MM.1S (cell line): ENCODE measurements around the gene BST1.
A peak's percentile ranks its signal among the peaks of the same experiment; 100 is the strongest.

ENCODE experiments used
- DNase-seq: peaks from one replicate; pipeline ENCODE4 v3.0.0-alpha.2; 2015
- H2AFZ ChIP-seq: fragments of 300-600 bp; sonication (generic); 2 replicates; pipeline ENCODE4 v1.6.0; 2016; ENCODE audit warnings: antibody characterized with exemption, low read length
- H3F3A ChIP-seq: fragments of 300-600 bp; sonication (generic); 2 replicates; pipeline ENCODE4 v1.6.1; 2016; ENCODE audit warnings: mild to moderate bottlenecking, antibody characterized with exemption, low read length, moderate library complexity, mixed read lengths; ENCODE audit not compliant: insufficient read depth
- H3K27ac ChIP-seq: fragments of 300-600 bp; sonication (generic); 2 replicates; pipeline ENCODE4 v1.5.1; 2016; ENCODE audit warnings: mild to moderate bottlenecking, low read length
- H3K27me3 ChIP-seq: fragments of 300-600 bp; sonication (generic); replicated peaks from 2 replicates; pipeline ENCODE4 v1.6.0; 2016; ENCODE audit warnings: low read length; ENCODE audit not compliant: insufficient read depth
- H3K36me3 ChIP-seq: fragments of 300-600 bp; sonication (generic); replicated peaks from 2 replicates; pipeline ENCODE4 v1.6.1; 2016; ENCODE audit warnings: mild to moderate bottlenecking, low read length, mixed read lengths; ENCODE audit not compliant: insufficient read depth
- H3K4me1 ChIP-seq: fragments of 300-600 bp; sonication (generic); 2 replicates; pipeline ENCODE4 v1.6.1; 2016; ENCODE audit warnings: low read length, mixed read lengths
- H3K4me2 ChIP-seq: fragments of 300-600 bp; sonication (generic); 2 replicates; pipeline ENCODE4 v1.6.0; 2016; ENCODE audit warnings: low read depth, low read length
- H3K4me3 ChIP-seq: fragments of 300-600 bp; sonication (generic); 2 replicates; pipeline ENCODE4 v1.5.1; 2016; ENCODE audit warnings: low read length, mixed read lengths
- H3K79me2 ChIP-seq: fragments of 300-600 bp; sonication (generic); 2 replicates; pipeline ENCODE4 v1.6.1; 2016; ENCODE audit warnings: mixed run types, low read length, mixed read lengths
- H3K9ac ChIP-seq: fragments of 300-600 bp; sonication (generic); 2 replicates; pipeline ENCODE4 v1.6.1; 2016; ENCODE audit warnings: low read length, mixed read lengths
- H3K9me2 ChIP-seq: fragments of 300-600 bp; sonication (generic); replicated peaks from 2 replicates; pipeline ENCODE4 v1.6.1; 2016; ENCODE audit warnings: mild to moderate bottlenecking, low read length, mixed read lengths; ENCODE audit not compliant: insufficient read depth
- H3K9me3 ChIP-seq: fragments of 300-600 bp; sonication (generic); replicated peaks from 2 replicates; pipeline ENCODE4 v1.6.1; 2016; ENCODE audit warnings: mild to moderate bottlenecking, low read length, mixed read lengths; ENCODE audit not compliant: insufficient read depth
- H4K20me1 ChIP-seq: fragments of 300-600 bp; sonication (generic); 2 replicates; pipeline ENCODE4 v1.6.1; 2016; ENCODE audit warnings: mild to moderate bottlenecking, low read length, moderate library complexity, mixed read lengths; ENCODE audit not compliant: insufficient read depth
- EZH2 ChIP-seq: fragments of 300-600 bp; sonication (generic); optimal IDR thresholded peaks from 2 replicates; pipeline ENCODE3; 2017; ENCODE audit warnings: low read depth, mild to moderate bottlenecking, antibody characterized with exemption, low read length, mixed read lengths
- EZH2phosphoT487 ChIP-seq: fragments of 300-600 bp; sonication (generic); IDR thresholded peaks from 2 replicates; pipeline ENCODE4 v1.6.1; 2018; ENCODE audit warnings: antibody characterized with exemption, low read length
- TF ChIP-seq, protein P1 (sequence below): fragments of 300-600 bp; sonication (generic); IDR thresholded peaks from 2 replicates; pipeline ENCODE4 v1.5.1; 2016; ENCODE audit warnings: antibody characterized with exemption, low read length, mixed read lengths

The BST1 gene

DNA sequence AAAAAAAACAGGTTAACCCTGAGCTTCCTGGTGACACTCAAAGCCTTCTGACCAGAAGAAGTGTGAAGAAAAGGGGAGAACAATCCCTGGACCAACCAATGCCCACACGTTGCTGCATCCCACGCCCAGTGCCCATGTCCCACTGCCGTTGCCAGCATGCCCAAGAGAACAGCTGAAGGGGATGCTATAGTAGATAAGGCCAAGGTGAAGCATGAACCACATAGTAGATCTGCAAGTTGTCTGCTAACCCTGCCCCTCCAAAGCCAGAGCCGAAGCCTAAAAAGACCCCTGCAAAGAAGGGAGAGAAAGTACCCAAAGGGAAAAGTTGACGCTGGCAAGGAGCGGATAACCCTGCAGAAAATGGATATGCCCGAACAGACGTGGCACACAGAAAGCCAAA, 64.0 kb downstream of the BST1 start:
- Histone ChIP-seq H3K9me3 (no peaks in the 10 kb centered on the region), H3K9ac (no peak overlapping the region), H3K4me3 (no peak overlapping the region), H2AFZ (no peak overlapping the region), H3K27ac (peak overlapping the region; percentile 50; the same call in 1 of the 2 replicates), H3K4me2 (peak overlapping the region; percentile 51; the same call in 1 of the 2 replicates), H3F3A (peaks cover 38% of the 10 kb centered on the region), H3K79me2 (no peaks in the 10 kb centered on the region), H4K20me1 (no peaks in the 10 kb centered on the region), H3K27me3 (0 out of 2 replicates have a peak, but pooled peaks cover 4% of the 10 kb centered on the region), H3K9me2 (no peaks in the 10 kb centered on the region), H3K4me1 (peaks cover 42% of the 10 kb centered on the region), H3K36me3 (no peaks in the 10 kb centered on the region)
- TF ChIP-seq, protein P1, sequence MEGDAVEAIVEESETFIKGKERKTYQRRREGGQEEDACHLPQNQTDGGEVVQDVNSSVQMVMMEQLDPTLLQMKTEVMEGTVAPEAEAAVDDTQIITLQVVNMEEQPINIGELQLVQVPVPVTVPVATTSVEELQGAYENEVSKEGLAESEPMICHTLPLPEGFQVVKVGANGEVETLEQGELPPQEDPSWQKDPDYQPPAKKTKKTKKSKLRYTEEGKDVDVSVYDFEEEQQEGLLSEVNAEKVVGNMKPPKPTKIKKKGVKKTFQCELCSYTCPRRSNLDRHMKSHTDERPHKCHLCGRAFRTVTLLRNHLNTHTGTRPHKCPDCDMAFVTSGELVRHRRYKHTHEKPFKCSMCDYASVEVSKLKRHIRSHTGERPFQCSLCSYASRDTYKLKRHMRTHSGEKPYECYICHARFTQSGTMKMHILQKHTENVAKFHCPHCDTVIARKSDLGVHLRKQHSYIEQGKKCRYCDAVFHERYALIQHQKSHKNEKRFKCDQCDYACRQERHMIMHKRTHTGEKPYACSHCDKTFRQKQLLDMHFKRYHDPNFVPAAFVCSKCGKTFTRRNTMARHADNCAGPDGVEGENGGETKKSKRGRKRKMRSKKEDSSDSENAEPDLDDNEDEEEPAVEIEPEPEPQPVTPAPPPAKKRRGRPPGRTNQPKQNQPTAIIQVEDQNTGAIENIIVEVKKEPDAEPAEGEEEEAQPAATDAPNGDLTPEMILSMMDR: no peak
- TF ChIP-seq EZH2phosphoT487 (no peak), EZH2 (no peak)
- DNase-seq: no peak

DNA sequence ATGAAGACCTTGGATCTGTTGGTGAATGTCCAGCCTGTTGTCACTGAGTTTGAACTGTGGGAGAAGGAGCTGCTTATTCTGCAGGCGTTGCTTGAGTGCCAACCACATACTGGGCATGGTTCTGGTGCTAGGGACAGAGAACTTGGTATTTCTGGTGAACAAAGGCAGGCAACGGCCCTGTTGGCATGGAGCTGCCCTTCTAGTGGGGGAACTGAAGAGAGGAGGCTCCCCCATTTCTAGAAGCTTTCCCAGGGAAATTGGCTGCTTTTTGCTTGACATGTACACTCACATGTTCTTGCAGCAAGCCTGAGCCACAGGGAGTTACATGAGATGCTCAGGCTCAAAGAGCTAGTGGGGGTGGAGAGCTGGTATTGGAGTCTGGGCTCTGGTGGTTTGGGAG, 66.3 kb downstream of the BST1 start:
- H3K9me2 ChIP-seq: no peaks in the 10 kb centered on the region
- H2AFZ ChIP-seq: no peak overlapping the region
- H3K79me2 ChIP-seq: no peaks in the 10 kb centered on the region
- peaks cover 47% of the 10 kb centered on the region for H3K4me1 ChIP-seq
- no peak overlapping the region for H3K4me2 ChIP-seq
- H3K27ac ChIP-seq: no peak overlapping the region
- no peaks in the 10 kb centered on the region for H3K9me3 ChIP-seq
- peaks cover 13% of the 10 kb centered on the region; the same call in 1 of the 2 replicates for H3K27me3 ChIP-seq
- H3F3A ChIP-seq: peaks cover 32% of the 10 kb centered on the region
- no peaks in the 10 kb centered on the region for H3K36me3 ChIP-seq
- no peak overlapping the region for H3K4me3 ChIP-seq
- no peak for DNase-seq
- TF ChIP-seq, protein P1: no peak
- TF ChIP-seq EZH2phosphoT487 (no peak), EZH2 (no peak)
- no peak overlapping the region for H3K9ac ChIP-seq
- no peaks in the 10 kb centered on the region for H4K20me1 ChIP-seq

DNA sequence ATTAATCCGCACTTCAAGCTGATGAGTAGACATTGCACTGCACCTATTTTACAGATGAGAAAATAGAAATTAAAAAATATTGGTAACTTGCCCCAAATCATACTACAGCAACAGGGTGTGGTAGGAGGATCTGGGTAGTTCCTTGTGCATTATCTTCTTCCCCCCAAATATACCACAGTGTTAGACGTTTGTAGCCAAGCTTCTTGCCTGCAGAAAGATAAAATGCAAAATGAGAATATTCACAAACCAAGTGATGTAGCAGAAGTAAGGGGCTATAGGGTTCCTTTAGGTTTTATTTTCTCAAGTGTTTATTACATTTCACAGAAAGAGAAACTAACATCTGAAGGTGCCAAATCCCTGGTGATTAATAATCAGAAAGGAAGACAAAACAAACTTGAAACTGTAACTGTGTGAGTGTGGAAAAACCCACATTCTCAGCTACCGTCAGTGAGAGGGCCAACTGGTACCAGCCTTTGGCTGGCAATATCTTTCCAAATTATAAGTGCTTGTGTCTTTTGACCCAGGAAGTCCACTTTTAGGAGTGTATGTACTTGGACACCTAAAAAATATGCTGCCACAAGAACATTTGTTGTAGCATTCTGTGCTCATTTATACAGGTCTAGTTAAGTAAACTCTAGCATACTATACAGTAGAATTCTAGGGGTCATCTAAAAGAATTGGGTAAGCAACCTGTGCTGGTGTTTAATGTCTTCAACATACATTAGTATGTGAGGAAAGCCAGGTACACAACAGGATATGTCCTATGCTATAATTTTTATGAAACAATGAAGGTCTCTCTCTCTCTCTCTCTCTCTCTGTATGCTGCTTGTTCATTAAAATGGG, 68.6 kb downstream of the BST1 start:
- H4K20me1 ChIP-seq: no peaks in the 10 kb centered on the region
- H3K9me3 ChIP-seq: no peaks in the 10 kb centered on the region
- H3F3A ChIP-seq: peaks cover 22% of the 10 kb centered on the region
- H3K9ac ChIP-seq: no peak overlapping the region
- H3K36me3 ChIP-seq: no peaks in the 10 kb centered on the region
- TF ChIP-seq EZH2: no peak
- no peak for TF ChIP-seq EZH2phosphoT487
- TF ChIP-seq, protein P1: no peak
- H3K27me3 ChIP-seq: peaks cover 29% of the 10 kb centered on the region; the same call in 1 of the 2 replicates
- DNase-seq: peak; percentile 73
- H2AFZ ChIP-seq: no peak overlapping the region
- peaks cover 31% of the 10 kb centered on the region for H3K4me1 ChIP-seq
- H3K4me2 ChIP-seq: peak overlapping the region; percentile 61
- no peak overlapping the region; the same call in 1 of the 2 replicates for H3K4me3 ChIP-seq
- H3K27ac ChIP-seq: peak overlapping the region; percentile 43; the same call in 1 of the 2 replicates
- no peaks in the 10 kb centered on the region for H3K9me2 ChIP-seq
- H3K79me2 ChIP-seq: no peaks in the 10 kb centered on the region
